GM12875 (cell line): ENCODE measurements around the gene MAGEF1.

Experiments used
- H3K4me3 ChIP-seq: one replicate; pipeline ENCODE4 v1.5.1; 2011; ENCODE audit warnings: low read depth, low read length, control low read depth
- TF ChIP-seq, protein P1 (sequence below): IDR thresholded peaks from 2 replicates; pipeline ENCODE4 v1.5.1; 2011; ENCODE audit warnings: low read depth, mild to moderate bottlenecking, control low read depth, inconsistent platforms, low read length, moderate library complexity, borderline replicate concordance; ENCODE audit not compliant: insufficient read depth

Gene MAGEF1

DNA sequence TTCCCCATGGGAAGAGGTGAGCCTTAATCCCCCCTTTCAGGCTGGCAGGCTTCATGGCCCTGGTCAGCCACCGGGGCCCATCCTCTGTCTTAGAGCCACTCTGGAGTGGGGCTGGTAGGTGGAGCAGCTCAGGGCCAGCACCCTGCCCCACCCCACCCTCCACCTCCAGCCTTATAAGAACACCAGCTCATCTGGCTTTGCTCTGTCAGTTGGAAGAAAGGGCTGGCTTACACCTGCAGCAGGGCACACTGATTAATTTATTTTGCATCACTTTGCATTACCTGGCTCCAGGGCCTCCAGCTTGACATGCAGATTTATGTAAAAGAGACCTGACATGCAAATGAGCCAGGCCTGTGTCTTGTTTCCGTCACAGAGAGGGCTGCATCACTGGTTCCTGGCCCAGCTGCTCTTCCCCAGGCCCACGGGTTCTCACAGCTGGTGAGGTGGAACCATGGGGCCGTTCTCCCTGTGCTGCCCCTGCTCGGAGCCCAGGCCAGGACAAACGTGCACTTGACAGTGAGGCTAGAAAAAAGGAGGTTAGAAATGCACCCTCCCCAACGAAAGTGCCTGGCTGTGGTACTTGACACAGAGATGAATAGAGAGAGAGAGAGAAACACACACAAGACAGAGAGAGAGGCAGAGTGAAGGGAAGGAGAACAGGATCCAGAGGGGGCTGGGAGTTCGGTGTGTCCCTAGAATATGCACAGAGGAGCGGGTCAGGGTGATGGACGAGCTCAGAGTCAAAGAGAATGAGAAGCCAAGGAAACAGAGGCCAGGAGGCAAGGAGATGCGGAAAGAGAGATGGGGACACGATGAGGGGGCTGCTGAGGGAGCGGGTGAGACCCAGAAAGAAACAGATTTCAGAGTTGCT, 44.5 kb upstream of the MAGEF1 start:
- TF ChIP-seq, protein P1, sequence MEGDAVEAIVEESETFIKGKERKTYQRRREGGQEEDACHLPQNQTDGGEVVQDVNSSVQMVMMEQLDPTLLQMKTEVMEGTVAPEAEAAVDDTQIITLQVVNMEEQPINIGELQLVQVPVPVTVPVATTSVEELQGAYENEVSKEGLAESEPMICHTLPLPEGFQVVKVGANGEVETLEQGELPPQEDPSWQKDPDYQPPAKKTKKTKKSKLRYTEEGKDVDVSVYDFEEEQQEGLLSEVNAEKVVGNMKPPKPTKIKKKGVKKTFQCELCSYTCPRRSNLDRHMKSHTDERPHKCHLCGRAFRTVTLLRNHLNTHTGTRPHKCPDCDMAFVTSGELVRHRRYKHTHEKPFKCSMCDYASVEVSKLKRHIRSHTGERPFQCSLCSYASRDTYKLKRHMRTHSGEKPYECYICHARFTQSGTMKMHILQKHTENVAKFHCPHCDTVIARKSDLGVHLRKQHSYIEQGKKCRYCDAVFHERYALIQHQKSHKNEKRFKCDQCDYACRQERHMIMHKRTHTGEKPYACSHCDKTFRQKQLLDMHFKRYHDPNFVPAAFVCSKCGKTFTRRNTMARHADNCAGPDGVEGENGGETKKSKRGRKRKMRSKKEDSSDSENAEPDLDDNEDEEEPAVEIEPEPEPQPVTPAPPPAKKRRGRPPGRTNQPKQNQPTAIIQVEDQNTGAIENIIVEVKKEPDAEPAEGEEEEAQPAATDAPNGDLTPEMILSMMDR = no peak
- no peak overlapping the region for H3K4me3 ChIP-seq

DNA sequence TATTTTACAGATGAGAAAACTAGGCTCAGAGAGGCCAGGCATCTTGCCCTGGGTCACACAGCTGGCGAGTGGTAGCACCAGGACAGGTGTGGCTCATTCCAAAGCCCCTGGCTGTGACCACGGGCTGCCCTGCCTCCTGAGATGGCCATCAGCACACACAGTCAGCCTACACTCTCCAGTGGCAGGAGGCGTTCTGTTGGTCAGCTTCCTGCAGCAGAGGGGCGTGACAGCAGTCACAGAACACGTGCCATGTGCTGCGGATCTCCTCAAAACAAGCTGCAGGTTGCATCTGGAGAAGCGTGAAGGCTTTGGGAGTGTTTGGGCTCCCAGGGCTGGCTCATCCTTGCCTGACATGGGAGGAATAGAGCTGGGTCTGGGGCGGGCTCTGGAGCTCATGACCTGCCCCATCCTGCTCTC, 43.5 kb upstream of the MAGEF1 start:
- TF ChIP-seq, protein P1 = no peak
- H3K4me3 ChIP-seq = no peak overlapping the region

DNA sequence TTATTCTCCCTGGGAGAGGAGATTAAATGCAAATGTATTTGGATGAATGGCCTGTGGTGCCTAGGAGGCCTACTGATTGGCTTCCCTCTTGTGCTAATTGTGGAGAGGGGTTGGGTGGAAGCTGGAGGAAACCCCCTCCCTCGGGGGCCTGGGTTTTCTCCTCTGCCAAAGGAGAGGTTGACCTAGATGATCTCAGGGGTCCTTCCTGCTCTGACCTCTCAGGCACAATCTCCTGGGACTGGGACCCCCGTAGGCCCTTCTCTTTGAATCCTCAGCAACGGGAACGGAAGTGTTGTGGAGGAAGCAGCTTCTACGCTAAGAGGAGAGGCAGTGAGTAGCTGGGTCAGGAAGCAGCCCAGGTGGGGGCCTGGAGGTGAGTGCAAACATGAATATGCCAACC, 40.5 kb upstream of the MAGEF1 start:
- no peak overlapping the region for H3K4me3 ChIP-seq
- TF ChIP-seq, protein P1 = no peak

GRCh38 chr3:184751204-184752040, 39.6 kb upstream of the MAGEF1 start:
- no peak overlapping the region for H3K4me3 ChIP-seq
- TF ChIP-seq, protein P1 = no peak

DNA sequence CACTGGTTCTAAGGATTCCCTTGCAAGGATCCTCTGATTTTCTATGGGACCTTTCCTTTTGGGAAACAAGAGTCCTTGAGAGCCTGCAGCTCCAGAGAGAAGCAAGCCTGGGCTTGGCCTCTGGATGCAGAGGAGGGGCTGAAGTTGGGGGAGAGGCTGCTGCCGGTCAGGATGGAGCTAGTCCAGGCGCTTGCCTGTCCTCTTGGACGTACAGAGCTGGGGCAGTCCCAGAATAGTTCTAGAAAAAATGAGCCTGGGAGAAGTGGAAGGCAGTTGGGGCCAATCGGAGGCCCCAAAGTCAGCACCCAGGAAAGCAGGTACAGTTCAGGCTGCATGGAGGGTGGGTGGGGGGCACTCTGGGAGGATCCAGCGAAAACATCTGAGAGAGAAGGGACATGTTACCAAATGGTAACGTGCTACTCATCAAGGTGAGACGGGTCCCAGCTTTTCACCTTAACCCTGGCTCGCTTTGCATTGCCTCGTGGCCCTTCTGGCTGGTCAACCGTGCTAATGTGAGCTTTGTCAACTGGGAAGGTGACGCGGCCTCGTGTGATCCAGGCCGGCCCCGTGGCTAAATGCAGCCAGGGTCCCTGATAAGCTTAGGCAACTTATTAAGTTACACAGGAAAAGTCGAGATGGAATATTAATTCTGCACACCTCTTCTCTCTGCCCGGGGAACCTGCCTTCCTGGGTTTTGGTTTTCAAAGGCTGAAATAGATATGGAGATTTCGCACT, 38.7 kb upstream of the MAGEF1 start:
- no peak overlapping the region for H3K4me3 ChIP-seq
- TF ChIP-seq, protein P1 = no peak

DNA sequence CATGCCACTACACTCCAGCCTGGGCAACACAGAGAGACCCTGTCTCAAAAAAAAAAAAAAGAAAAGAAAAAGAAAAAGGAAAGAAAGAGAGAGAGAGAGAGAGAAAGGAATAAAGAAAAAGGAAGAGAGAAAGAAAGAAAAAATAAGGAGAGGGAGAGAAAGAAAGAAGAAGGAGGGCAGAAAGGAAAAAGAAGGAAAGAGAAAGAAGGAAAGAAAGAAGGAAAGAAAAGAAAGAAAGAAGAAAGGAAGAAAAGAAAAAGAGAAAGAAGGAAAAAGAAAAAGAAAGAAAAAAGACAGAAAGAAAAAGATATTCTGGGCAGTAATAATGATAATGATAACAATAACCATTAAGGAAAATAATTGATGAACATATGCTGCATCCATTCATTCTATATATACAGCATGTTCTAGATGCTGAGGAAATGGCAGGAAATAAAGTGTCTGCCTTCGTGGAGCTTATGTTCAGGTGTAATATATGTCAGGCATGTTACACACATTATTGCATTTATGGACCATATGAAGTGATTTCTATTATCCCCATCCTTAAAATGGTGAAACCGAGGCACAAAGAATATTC, 37.4 kb upstream of the MAGEF1 start:
- no peak overlapping the region for H3K4me3 ChIP-seq
- TF ChIP-seq, protein P1 = no peak
